NCI-H2107 (cell line): Measurements from ENCODE around the gene ELOVL1.

ENCODE experiments used
- DNase-seq: peaks from one replicate; lab custom pipeline; 2025; lab: John Stamatoyannopoulos, UW

The ELOVL1 gene

GRCh38 chr1:43354936-43355335 is 12.9 kb downstream of the ELOVL1 start:
- no peak for DNase-seq

DNA sequence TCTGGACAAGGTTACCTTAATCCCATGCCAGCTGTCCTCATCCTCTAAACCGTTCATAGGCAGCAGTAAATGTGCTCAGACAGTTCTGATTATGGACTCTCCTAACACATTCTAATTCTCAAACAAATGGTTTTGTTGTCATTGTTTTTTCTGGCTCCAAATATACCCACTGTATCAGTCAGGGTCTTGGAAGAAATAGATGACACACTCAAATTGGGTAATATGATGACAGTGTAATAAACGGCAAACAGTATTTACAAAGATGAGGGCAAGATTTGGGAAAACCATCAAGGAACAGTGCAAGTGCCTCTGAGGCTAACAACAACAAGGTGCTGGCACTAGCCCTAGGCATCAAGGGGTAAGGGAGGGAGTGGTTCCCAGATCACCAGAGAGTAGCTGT is 13.3 kb downstream of the ELOVL1 start:
- DNase-seq = no peak

DNA sequence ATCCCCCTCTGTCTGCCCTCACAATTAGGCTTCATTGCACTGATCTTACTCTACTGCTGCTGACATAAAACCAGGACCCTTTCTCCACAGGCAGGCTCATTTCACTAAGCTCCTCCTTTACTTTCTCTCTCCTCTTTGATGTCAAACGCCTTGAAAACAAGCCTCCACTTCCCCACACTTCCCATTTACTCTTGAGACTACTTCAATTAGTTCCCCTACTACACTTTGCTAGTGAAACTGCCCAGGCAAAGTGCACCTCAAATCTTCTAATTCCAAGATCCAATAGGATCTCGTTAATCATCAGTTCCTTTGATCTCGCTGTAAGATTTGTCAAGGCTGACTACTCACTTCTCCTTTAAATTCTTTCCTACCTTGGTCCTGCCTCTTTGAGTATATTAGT is 14.9 kb downstream of the ELOVL1 start:
- DNase-seq = no peak

GRCh38 chr1:43352351-43352705 is 15.5 kb downstream of the ELOVL1 start:
- DNase-seq = no peak

GRCh38 chr1:43351421-43352350 is 16.1 kb downstream of the ELOVL1 start:
- no peak for DNase-seq

- no peak for DNase-seq
These were observed 16.8 kb downstream of the ELOVL1 start for GRCh38 chr1:43350976-43351375.

DNA sequence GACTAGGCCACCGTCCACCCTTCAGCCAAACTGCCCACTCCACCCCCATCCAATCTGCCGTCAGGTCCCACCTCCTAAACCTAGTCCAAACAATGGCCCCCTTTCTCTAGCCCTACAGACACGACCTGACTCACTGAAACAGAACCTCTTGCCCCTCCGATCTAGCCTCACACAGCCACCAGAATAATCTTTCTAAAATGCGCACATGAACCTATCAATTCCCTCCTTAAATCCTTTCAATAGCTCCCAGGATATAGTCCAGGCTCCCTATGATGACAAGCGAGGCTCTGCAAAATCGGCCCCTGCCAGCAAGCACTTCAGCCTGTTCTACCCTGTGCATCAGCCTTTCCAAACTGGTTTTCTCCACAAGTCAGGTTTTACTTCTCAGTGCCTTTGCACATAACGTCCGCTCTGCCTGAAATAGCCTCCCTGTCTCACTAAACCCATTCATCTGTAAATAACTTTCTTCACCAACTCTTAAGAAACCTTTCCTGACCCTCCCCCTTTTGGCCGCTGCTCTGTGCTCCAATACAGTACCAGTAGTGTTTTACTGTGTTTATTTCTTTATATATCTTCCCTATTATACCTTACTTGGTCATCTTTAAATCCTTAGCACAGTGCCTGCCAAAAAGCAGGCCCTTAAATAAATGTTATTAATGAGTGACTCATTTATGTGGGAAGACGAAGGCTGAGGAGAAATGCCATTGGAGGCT is 18.1 kb downstream of the ELOVL1 start:
- no peak for DNase-seq

- peak; percentile 93 for DNase-seq
These were observed 18.8 kb downstream of the ELOVL1 start for GRCh38 chr1:43348809-43349593.

DNA sequence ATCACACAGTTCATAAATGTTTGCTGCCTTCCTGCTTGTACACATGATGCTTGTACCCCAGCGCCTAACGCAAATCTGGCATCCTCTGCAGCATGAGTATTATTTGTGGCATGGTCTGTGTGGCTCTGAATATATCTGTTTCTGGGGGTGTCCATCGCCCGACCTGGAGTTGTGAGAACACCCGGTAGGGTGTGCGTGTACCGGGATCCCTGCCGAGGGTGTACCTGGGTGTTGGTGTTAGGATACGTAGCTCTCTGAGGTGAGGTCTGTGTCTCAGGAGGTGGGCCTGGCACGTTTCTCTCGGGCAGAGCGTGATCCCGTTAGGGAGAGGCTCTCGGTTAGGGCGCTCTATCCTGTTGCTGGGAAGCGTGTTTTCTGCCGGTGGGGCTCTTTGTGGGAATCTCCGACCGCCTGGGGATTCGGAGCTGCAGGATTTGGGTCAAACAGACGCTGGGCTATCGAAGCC is 19.4 kb downstream of the ELOVL1 start:
- peak; percentile 67 for DNase-seq

- DNase-seq = no peak
These were observed 21.2 kb downstream of the ELOVL1 start for GRCh38 chr1:43346636-43347035.

GRCh38 chr1:43345120-43345519 is 22.7 kb downstream of the ELOVL1 start:
- DNase-seq = no peak

DNA sequence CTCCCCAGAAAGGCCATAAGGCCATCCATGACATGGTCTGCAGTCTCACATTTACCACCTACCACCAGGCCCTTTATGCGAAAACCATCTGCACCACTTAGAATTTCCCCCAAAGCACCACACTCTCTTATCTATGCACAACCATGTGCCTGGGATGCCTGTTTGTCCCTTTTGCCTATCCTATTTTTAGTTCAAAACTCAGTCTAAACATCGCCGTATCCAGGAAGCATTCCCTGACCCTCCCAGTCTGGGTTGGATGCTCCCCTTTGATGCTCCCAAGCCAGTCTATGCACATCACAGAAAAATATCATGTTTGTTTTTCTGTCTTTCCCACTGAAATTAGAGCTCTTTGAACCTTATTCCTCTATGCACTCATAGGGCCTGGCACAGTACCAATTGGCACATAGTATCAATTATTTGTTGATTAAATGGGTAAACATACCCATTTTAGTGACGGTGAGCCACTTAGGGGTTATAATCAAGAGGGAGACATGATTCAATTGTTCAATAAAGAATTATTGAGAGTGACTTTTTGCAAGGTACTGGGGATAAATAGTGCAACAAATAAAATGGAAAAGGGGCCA is 23.5 kb downstream of the ELOVL1 start:
- DNase-seq = no peak

DNA sequence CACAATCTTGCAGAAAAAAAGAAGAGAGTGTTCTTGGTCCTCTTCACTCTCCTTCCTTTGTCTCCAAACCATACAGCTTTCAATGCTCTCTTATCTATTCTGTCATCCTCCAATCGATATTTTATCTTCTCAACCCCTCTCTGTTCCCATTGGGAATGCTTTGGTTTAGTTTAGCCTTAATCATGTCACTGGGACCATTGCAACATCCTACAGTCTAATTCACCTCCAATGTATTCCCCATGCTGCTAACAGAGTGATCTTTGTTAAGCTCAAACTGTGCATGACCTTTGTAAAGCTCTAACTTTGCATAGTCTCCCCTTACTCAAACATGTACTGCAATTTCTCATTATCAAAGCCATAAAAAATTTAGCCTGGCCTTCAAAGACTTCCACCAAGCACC is 27.3 kb downstream of the ELOVL1 start:
- DNase-seq = no peak

DNA sequence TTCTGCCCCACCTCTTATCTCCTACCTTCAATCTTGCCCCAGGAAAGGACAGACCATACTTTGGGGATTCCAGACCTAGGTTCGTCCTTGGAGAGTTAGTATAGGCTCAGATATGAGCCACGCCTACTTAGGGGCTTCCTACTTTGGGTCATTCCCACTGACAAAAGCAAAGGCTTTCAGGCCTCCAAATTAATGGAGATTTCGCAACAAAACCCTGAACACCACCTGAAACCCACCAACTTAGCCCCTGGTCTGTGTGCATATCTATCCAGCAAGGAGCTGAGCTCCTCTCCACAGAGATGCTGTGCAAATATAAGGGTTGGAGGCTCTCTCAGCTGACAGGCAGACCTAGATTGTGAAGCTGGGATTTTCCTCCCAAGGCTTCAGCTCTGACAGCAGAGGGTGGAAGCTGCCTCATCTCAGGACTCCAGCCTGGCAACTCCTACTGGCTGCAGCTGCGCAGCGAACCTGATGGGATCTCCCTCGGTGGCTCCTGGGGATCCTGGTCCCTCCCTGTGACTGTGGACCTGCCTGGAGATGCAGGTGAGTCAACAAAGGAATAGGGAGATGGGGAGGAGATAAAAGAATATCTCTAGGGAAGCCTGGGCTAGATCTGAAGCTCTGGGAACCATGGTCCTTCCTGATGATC is 28.1 kb downstream of the ELOVL1 start:
- no peak for DNase-seq

GRCh38 chr1:43338001-43338400 is 29.8 kb downstream of the ELOVL1 start:
- DNase-seq = no peak

DNA sequence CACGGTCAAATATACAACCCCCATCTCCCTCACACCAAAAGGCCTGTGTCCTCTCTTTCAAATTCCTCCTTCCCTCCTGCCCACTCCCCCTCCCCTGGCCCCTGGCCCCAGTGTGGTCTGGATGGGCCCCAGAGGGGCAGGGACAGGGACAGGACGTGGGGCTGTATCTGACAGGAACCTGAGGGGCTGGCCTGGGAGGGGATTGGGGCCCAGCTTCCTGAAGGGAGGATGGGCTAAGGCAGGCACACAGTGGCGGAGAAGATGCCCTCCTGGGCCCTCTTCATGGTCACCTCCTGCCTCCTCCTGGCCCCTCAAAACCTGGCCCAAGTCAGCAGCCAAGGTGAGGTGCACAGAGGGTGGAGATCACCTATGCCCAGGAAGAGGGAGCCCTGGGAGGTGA is 30.2 kb downstream of the ELOVL1 start, which contains the start of gene MPL:
TSS of gene MPL (plus strand) at position 231 of the 400 bp plus-strand sequence. CDS start at position 262, 31 bp downstream.
- DNase-seq = no peak

GRCh38 chr1:43334453-43335205 is 33.2 kb downstream of the ELOVL1 start:
- DNase-seq = no peak

- no peak for DNase-seq
These were observed 36.1 kb downstream of the ELOVL1 start for GRCh38 chr1:43331688-43332087.

DNA sequence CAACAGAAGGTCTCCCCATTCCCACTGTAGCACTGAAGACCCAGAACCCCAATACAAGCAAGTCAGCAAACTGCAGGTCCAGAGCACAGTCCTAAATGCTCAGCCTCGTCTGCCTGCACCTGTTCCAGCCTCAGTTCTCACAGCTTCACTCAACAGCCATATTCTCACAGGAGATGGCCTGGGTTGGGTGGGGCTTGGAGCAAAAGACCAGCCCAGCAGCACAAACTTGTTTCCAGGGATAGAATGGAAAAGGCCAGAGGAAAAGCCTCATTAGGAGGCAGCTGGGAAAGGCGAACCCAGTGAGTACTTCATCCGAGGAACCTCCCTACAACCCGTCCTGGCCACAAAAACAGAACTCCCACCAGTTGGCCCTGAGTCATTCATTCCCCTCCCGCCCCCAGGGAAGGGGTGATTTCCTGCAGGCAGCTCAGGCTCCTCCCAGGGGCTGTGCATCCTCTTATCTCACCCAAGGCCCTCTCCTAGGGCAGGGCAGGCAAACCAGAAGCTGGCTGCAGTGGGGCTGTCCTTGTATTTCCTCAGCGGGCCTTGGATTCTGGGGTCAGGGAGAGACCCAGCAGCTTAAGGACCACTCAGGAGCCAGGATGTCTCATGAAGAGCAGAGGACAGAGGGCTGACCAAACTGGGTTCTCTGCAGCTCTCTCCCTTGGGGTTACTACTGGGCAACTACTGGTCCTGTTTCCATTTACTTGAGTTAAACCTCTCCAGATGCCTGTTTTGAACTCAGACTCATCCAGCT is 37.6 kb downstream of the ELOVL1 start:
- no peak for DNase-seq
